Fibroblast of lung (primary cell): ENCODE measurements around the gene GPRASP3.

Experiments
- CTCF ChIP-seq, 2 donors: IDR thresholded peaks in 1 of 2; conservative IDR thresholded peaks in 1 of 2; 1 replicate in 1 of 2; 2 replicates in 1 of 2; pipeline ENCODE4 v1.5.1; 2011 to 2012; ENCODE audit warnings: low read length in 2 of 2, control low read depth in 1 of 2, inconsistent platforms in 1 of 2, low read depth in 1 of 2, mild to moderate bottlenecking in 1 of 2
- EZH2 ChIP-seq: IDR thresholded peaks from 2 replicates; pipeline ENCODE4 v1.5.1; 2012; ENCODE audit warnings: low read length, control low read depth, mild to moderate bottlenecking; ENCODE audit errors: missing control alignments

GRCh38 chrX:102744307-102744706 is 23.8 kb downstream of the GPRASP3 start:
- no peak for TF ChIP-seq CTCF (conservative IDR thresholded peaks at IDR 0.05 in 1 of 2, IDR thresholded peaks at IDR 0.05 in 1 of 2; ENCODE audit: low read depth in 1 of 2, low read length in 2 of 2)
- TF ChIP-seq EZH2 = no peak
